NCI-H2107 treated with DMSO at 0.1 percent for 48 hours (cell line): ENCODE results near the gene TMBIM1.
A peak's percentile ranks its signal among the peaks of the same experiment; 100 is the strongest.

ENCODE experiments used
- DNase-seq: peaks from one replicate; lab custom pipeline; 2025; ENCODE audit not compliant: unreplicated experiment; lab: John Stamatoyannopoulos, UW

The TMBIM1 gene

GRCh38 chr2:218293715-218294429 lies 1.6 kb upstream of the TMBIM1 start:
- no peak for DNase-seq

DNA sequence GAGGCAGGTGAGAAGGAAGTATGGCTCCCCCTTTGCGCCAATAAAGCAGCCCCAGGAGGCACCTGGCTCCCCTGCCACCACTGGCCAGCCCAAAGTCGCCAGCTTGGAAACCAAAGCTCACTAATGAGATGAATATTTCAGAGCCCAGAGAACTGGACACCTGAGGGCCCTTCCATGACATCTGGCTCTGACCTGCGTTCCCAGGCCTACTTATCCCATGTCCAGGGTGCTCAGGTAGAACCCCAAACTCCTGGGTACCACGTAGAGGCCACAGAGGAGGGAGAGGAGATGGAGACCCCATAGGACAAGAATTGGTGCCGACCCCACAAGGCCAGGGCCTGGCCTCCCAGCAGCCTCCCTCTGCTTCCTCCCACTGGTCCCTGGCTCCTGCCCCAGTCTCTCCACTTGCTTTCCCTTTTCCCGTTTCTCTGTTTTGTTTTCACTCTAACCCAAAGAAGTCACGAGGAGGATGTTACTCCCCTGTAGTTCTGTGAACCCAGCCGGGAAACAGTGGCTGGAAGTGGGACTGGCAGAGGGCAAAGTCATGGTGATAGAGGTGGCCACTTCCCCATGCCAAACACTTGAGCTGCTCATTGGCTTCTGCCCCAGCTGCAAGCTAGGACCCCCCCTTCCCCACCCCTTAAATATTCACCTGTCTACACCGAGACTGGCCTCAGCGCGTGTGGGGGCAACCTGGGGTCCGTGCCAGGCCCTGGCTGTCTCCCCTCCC lies 820 bp downstream of the TMBIM1 start:
- DNase-seq, result no peak

DNA sequence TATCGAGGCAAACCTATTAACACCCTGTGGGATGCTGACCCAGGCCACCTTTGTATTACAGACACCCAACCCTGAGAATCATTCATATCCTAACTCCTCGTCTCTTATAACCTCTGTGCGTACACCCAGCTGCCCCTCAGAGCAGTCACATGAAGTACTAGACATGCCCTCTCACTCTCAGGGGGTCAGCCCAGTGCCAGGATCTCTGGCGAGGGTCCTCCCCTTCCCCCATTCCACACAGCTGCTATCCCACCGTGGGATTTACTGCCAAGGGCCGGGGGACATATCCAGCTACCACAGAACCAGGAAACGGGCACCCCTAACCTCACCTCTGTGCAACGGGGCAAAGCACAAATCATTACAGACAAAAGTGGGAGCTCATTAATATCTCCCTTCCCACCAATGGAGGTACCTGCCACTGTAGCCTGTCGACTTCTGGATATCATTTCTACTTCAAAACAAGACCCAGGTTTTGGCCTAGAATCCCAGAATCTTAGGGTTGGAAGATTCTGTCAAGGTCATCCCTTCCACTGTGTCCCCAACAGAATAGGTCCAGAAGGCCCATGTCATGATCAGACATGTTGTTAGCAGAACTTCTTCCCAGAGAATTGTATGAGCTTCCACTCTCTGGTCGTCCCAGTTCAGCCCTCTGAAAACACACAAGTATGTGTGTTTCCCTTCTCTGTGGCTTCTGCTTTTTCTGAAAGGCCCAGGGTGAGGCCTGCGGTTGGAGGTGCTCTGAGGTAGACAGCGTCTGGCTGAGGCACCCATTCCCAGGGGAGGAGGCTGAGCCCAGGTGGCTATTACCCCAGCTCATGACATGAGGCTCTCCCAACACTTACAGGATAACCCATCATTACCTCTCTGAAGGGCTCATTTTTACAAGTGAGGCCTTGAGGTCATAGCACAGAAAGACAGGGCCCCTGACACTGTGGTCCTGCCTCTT lies 1.7 kb downstream of the TMBIM1 start:
- DNase-seq, result peak; percentile 71

GRCh38 chr2:218289639-218290315 lies 2.5 kb downstream of the TMBIM1 start:
- DNase-seq, result no peak

DNA sequence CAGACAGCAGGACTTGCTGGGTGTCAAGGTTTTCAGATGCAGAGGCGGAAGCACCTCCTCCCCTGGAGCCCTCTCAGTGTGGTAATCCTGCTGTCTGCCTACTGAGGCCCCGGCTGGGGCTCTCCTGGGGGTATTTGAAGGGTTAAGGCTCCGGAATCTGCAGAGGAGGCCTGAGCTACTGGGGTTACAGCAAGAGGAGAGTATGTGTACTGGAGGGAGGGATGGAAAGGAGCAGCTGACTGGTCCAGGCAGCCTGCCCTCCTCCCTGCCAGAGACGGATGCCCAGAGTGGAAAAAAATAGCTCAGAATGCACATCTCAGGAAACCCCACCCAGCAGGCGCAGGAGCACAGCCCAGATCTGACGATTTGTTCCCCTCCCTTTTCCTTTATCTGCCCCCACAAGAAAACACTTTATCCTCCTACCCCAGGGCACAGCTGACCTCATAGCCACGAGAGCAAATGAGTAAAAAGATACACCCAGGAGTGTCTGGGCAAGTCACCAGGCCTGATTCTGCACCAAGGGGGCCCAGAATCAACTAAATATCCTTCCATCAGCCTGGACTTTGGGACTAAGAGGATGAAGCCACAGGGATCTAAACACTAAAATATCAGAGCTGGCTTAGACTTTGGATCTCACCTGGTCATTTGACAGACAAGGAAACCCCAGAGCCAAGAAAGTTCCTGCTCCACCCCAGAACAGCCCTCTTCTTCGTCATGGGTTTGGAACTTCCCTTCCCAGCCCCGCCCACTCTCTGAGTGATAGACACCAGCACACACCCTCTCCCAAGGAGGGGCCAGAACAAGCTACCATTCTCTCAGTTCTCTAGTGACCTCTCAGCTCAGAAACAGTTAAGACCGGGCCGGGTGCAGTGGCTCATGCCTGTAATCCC lies 5.5 kb downstream of the TMBIM1 start:
- DNase-seq, result no peak

GRCh38 chr2:218285604-218286003 lies 6.7 kb downstream of the TMBIM1 start:
- no peak for DNase-seq

DNA sequence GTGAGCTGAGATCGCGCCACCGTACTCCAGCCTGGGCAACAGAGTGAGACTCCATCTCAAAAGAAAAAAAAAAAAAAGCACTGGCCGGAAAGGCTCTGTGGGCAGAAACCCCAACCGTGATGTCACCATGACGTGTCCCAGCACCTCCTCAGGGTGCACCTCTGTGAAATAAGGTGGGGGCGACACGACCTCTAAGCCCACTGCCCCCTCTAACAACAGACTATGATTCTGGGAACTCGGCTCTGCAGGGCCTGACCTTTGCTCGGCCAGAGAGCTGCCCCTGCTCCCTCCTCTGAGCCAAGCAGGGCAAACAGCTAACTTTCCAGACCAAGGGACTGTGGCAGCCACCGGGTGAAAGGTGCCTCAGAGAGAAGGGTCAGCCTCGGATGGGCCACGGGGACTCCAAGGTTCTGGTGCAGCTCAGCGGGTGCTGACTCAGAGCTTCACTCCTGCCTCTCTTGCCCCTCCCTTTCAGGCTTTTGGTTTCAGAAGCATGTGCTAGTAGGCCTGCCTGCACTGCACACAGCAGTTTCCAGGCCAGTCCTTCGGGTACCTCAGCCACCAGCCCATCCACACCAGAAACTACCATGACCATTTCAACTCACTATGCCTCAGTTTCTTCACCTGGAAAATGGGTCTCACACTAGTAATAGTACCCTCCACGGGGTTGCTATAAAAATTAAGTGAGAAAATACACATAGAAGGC lies 8.0 kb downstream of the TMBIM1 start:
- no peak for DNase-seq

DNA sequence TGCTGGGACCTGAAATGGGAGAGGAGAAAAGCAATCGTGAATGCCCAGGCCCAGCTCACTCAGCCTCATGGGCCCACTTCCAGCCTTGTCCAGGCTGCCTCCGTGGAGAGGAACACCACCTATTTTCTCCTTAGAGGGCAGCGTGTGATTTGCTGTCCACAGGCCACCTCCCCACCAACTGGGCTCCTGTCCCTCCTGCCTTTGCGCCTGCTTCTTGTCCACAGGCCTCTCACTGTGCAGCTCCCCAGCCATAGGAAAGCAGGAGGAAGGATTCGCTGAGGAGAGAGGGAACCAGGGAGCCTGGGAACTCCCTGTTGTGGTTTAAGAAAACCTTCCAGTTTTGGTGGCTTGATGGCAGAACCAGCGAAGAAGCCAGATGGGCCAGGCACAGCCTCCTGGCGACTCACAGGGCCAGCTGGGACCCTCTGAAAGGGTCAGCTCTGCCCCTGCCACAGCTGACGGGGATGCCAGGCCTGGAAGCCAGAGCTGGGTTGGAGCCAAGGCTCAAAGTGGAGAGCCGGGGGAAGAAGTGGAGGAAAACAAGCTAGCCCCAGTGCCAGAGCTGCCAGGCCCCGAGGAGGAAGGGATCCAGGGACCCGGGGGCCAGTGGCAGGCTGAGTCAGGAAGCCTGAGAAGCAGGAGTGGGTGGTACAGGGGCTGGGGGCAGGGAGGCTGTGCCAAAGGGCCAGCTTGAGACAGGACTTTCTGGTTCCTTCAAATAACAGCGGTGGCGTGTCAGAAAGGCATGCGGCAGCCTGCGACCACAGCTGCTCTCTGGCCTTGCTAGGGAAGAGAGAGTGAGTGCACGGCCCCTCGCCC lies 9.9 kb downstream of the TMBIM1 start:
- DNase-seq, result no peak

DNA sequence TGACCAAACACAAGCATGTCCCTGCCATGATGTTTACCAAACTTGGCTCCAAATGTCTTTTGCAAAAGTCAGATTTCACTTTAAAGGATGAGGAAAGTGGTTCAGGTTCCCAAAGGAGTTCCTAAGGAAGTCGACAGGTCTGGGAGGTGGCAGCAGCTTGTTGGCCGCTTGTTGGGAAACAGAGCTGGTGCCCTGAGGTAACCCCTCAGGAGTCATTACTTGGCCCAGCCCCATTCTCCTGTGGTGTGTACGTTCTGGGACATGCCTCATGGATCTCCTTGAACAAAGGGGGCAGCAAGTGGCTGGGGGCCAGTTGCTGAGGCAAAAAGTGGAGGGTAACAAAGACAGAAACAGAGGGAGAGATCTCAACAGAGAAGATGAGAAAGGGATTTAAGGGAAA lies 10.9 kb downstream of the TMBIM1 start:
- no peak for DNase-seq

- no peak for DNase-seq
Measured at GRCh38 chr2:218280260-218280870, 11.9 kb downstream of the TMBIM1 start.

- no peak for DNase-seq
Measured at GRCh38 chr2:218278531-218279360, 13.6 kb downstream of the TMBIM1 start.

GRCh38 chr2:218277921-218278320 lies 14.4 kb downstream of the TMBIM1 start:
- DNase-seq, result no peak

GRCh38 chr2:218276986-218277755 lies 15.1 kb downstream of the TMBIM1 start:
- no peak for DNase-seq

DNA sequence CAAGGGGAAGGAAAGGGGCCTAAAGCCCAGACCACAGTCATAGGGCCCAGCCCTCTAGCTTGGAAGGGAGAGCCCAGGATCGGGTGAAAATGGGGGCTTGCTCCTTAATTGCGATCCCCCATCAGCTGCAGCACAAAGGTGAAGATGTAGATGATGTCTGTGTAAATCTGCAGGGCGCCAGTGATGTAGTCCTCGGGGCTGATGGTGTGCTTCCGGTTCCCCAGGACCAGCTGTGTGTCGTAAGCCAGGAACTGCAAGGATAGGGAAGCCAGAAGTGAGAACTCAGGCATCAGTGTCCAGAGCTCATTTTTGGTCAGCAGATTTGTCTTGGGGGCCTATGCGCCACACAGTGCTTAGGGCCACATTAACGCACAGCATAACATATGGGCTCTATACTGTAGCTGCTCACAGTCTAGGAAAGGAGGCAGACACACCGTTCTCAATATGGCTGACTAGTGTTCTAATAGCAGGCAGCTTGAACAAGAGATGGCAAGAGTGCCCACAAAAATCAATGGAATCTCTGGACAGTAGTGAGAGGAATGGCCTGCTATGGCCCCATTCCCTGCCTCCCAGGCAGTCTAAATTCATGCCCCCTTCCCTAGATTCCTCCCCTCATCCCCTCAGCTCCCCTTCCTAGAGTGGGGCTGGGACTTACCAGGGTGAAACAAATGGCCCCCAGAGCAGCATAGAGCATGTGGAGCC lies 16.8 kb downstream of the TMBIM1 start:
- DNase-seq, result no peak

DNA sequence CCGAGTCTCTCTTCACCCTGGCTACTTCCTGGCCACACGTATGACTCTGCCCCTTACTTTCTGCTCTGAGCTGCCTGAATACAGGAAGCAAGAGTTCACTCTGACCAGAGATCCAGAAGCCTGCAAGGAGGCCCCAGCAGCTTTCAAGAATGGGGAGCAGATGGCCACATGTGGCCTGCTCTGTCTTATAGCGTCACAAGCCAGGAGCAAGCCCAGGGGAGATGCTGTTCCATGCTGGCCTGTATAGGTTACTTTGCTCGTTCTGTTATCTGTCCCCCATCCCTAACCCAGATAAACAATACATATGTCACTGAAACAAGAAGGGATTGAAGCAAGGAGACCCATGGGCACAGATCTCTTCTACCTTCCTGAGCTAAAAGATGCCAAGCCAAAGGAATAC lies 17.7 kb downstream of the TMBIM1 start:
- DNase-seq, result no peak

- no peak for DNase-seq
Measured at GRCh38 chr2:218273908-218274249, 18.4 kb downstream of the TMBIM1 start.
